Activated naive CD8-positive, alpha-beta T cell treated with anti-CD3 and anti-CD28 coated beads, Interleukin-2, amount 10 ng/mL, durations not matched to agents 7 days and 5 days (primary cell): ENCODE results near the gene CEP78. TPM values are rescaled to one million over a fixed set of nuclear protein-coding genes. Genes with fewer than 3 reads are reported as not detected.
A peak's percentile ranks its signal among the peaks of the same experiment; 100 is the strongest.

Experiments
- ATAC-seq: fragments of 150-1000 bp; cut with Tn5 transposase; one replicate; pipeline ENCODE4 v1.10.0; 2021; ENCODE audit warnings: low read depth, moderate library complexity
- POLR2A ChIA-PET: fragments of 350-600 bp; sonication (Branson Sonifier 250); formaldehyde crosslinking; loops from one replicate; lab custom pipeline; 2021; ENCODE audit warnings: antibody characterized with exemption; lab: Charles Lee
- DNase-seq: peaks from one replicate; pipeline ENCODE4 v3.0.0; 2021
- H3K27ac Mint-ChIP-seq: one replicate; pipeline ENCODE4 v1.8.0; 2022; ENCODE audit warnings: mild to moderate bottlenecking, mixed read lengths
- H3K27me3 Mint-ChIP-seq: one replicate; pipeline ENCODE4 v1.8.0; 2022; ENCODE audit warnings: mild to moderate bottlenecking, moderate library complexity, mixed read lengths
- H3K36me3 Mint-ChIP-seq: one replicate; pipeline ENCODE4 v1.8.0; 2021; ENCODE audit warnings: mild to moderate bottlenecking, mixed read lengths
- H3K4me1 Mint-ChIP-seq: one replicate; pipeline ENCODE4 v1.8.0; 2021; ENCODE audit warnings: mixed read lengths
- H3K4me3 Mint-ChIP-seq: one replicate; pipeline ENCODE4 v1.8.0; 2022; ENCODE audit warnings: mild to moderate bottlenecking, moderate library complexity, mixed read lengths
- H3K9me3 Mint-ChIP-seq: one replicate; pipeline ENCODE4 v1.8.0; 2021; ENCODE audit warnings: mixed read lengths
- total RNA-seq, 2 experiments: library from RNA; stranded (reverse); gene quantifications; one replicate each; pipeline ENCODE4 v1.2.3, GENCODE V29; 2021

CEP78 gene
- total RNA-seq, 2 experiments from 2014 or later: 48.9 to 54.8 TPM

DNA sequence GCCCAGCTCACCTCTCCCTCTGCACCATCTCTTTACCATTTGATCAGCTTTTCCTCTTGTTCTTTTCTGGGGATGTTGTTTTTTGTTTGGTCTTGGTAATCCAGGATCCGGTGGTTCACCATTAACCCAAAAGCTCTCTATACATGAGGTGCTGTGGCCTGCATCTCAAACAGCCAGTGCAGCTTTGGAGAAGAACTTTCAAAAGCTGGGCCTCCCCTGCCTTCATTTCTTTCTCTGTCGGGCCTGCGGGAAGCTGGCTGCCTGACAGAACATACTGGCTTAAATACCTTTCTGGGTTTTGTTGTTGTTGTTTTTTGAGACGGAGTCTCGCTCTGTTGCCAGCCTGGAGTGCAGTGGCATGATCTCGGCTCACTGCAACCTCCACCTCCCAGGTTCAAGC is 73.2 kb downstream of the CEP78 start:
- POLR2A ChIA-PET: interaction anchor here (4.7 kb wide), 1 partner anchor 12 kb away, joined by 22 read pairs; the partner anchor contains the start of gene PSAT1
- H3K9me3 Mint-ChIP-seq: no peaks in the 10 kb centered on the region
- H3K4me1 Mint-ChIP-seq: peaks cover 9% of the 10 kb centered on the region
- DNase-seq (no peak), ATAC-seq (no peak)
- H3K27ac Mint-ChIP-seq: no peak overlapping the region
- no peak overlapping the region for H3K4me3 Mint-ChIP-seq
- no peaks in the 10 kb centered on the region for H3K27me3 Mint-ChIP-seq
- H3K36me3 Mint-ChIP-seq: peaks cover 36% of the 10 kb centered on the region

DNA sequence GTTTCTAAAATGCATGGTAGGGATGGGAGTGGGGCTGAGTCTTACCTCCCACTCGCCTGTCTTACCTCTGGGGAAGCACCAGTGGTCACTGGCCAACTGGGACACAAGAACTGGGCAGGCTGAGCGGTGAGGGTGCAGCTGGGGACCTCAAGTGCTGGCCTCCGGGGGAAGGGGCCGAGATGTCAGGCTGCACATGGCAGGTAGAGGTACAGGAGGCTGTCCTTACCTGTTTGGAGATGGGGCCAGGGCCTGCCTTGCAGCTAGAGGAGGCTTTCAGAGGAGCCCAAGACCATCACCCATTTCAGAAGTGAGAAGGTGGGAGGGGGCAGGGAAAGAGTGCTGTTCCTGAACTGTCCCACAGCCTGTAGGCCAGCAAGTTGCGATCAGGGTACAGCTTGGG is 75.2 kb downstream of the CEP78 start:
- Mint-ChIP-seq H3K4me3 (no peak overlapping the region), H3K4me1 (peaks cover 6% of the 10 kb centered on the region), H3K27me3 (no peaks in the 10 kb centered on the region), H3K36me3 (peaks cover 27% of the 10 kb centered on the region), H3K9me3 (no peaks in the 10 kb centered on the region), H3K27ac (no peak overlapping the region)
- DNase-seq: no peak
- POLR2A ChIA-PET: interaction anchor here (4.7 kb wide), 1 partner anchor 14 kb away, joined by 22 read pairs; the partner anchor contains the start of gene PSAT1
- ATAC-seq: no peak

DNA sequence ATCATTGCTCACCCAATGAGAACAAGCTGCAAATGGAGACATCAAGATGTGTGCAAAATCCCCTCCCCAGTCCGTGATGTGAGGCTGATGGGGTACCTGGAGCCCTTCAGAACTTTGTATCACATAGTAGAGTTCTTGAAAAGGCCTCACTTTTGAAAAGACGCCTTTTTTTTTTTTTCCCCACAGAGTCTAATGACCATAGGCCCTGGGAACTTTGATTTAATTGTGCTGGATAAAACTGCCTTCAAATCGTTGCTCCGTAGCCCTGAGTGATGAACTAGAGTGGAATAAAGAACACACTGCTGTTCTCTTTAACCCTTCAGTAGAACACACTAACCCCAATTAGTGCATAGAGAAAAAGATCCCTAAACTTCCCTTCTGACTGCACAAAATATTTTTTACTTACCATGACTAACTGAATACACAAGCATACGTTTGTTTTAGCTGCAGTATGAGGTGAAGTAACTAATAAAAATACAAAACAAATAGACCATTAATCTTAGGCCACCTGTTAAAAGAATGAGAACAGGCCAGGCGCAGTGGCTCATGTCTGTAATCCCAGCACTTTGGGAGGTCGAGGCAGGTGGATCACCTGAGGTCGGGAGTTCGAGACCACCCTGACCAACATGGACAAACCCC is 76.1 kb downstream of the CEP78 start:
- no peak for DNase-seq
- H3K27ac Mint-ChIP-seq: no peak overlapping the region
- POLR2A ChIA-PET: interaction anchor here (0.6 to 1.4 kb wide), 3 partner anchors 12 to 15 kb away, joined by 3 to 6 read pairs (median 4); partner anchors contain the start of gene PSAT1
- H3K27me3 Mint-ChIP-seq: no peaks in the 10 kb centered on the region
- H3K36me3 Mint-ChIP-seq: peaks cover 34% of the 10 kb centered on the region
- ATAC-seq: no peak
- H3K4me3 Mint-ChIP-seq: no peak overlapping the region
- H3K9me3 Mint-ChIP-seq: no peaks in the 10 kb centered on the region
- peaks cover 6% of the 10 kb centered on the region for H3K4me1 Mint-ChIP-seq

DNA sequence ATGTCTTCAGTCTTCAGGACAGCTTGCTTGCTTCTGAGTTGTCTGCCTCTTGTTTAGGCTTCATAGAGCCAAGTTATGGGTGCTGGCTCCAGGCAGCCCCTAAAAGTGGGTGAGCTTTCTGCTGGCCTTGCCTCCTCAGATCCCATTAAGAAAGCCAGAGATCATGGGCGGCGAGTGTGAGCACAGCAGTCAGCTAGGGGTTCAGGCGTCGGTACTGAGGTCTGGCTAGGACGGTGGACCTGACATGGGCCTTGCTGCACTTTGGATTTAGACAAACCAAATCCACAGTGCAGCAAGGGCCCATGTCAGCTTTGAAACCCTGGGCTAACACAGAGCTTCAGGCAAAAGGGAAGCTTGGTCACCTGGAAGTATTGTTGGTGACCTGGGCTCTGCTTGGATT is 78.7 kb downstream of the CEP78 start:
- peaks cover 48% of the 10 kb centered on the region for H3K36me3 Mint-ChIP-seq
- H3K4me3 Mint-ChIP-seq: no peak overlapping the region
- POLR2A ChIA-PET: interaction anchor here (2.1 kb wide), 1 partner anchor 17 kb away, joined by 14 read pairs; the partner anchor contains the start of gene PSAT1
- DNase-seq (no peak), ATAC-seq (no peak)
- no peaks in the 10 kb centered on the region for H3K9me3 Mint-ChIP-seq
- no peak overlapping the region for H3K27ac Mint-ChIP-seq
- H3K27me3 Mint-ChIP-seq: no peaks in the 10 kb centered on the region
- peaks cover 4% of the 10 kb centered on the region for H3K4me1 Mint-ChIP-seq

DNA sequence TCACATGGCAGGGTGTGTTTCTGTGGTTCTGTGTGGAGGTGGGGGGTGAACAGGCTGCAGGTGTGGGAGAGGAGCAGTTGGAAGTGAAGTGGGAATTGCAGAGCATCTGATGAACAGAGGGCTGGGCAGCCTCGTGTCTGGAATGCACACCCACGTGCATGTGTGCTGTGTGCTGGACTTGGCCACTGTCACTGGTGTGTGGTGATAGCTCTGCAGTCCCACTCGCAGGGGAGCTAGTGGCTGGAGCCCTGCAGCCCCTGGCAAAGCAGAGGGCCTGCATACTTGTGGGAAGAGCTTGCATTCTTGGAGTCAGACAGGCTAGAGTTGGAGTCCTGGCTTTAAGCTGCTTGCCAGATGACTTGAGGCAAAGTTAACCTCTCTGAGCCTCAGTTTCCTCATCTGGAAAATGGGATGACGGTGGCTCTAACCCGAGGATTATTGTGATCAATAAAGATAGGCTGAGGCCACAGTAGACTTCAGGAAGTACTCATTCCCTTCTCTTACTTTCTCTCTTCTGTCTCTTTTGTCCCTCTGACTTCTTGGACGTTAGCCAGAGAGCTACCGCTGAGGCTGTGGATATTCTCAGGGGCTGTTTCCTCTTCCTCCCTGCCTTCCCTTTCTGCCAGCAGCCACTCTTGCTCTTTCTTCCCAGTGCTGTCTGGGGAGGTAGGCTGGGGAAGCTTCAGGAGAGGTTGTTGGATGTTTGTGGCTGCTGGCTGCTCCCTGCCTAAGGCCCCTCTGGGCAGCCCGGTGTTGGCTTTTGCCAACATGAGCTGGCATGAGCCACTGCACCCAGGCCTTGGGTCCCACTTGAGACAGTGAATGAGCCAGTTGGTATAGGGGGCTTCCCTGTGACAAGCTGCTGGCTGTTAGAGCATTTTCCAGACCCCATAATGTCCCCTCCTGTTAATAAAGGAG is 79.3 kb downstream of the CEP78 start:
- no peak overlapping the region for H3K4me3 Mint-ChIP-seq
- no peaks in the 10 kb centered on the region for H3K27me3 Mint-ChIP-seq
- POLR2A ChIA-PET: interaction anchor here (2.1 kb wide), 1 partner anchor 18 kb away, joined by 14 read pairs; the partner anchor contains the start of gene PSAT1
- DNase-seq (no peak), ATAC-seq (no peak)
- peaks cover 53% of the 10 kb centered on the region for H3K36me3 Mint-ChIP-seq
- H3K27ac Mint-ChIP-seq: no peak overlapping the region
- H3K9me3 Mint-ChIP-seq: no peaks in the 10 kb centered on the region
- H3K4me1 Mint-ChIP-seq: peaks cover 2% of the 10 kb centered on the region

DNA sequence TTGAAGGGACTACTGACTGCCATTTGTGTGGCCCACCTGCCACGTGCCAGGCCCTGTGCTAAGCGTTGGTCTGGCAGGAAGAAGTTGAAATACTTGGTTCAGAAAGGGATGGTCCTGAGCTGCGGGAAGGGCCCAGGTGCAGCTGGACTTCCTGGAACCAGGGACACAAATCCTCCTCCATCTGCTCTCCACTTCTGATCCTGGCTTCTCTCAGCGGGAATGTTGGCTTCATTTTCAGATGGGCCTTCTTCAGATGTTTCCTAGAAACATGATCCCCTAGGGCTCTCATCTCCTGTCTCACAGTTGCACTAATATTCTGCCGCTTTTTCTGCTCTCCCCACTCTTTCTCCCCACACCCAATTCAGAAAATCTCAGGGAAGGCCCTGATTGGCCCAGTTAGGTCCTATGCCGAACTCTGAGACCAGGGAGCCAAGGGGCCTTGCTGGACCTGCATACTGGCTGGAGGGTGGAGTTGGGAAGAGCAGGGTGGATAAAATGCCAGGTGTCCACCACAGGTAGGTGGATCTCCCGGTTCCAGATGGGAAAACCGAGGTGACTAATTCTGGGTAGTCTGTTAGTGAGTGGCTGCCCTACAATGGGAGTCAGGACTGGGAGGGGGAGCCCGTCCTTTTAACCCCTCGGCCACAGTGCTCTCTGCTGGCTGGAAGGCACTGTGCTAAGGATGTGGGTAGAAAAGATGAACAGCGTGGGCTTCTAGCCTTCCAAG is 80.5 kb downstream of the CEP78 start:
- peak; percentile 31 for ATAC-seq
- POLR2A ChIA-PET: interaction anchor here (2.1 kb wide), 1 partner anchor 19 kb away, joined by 14 read pairs; the partner anchor contains the start of gene PSAT1

DNA sequence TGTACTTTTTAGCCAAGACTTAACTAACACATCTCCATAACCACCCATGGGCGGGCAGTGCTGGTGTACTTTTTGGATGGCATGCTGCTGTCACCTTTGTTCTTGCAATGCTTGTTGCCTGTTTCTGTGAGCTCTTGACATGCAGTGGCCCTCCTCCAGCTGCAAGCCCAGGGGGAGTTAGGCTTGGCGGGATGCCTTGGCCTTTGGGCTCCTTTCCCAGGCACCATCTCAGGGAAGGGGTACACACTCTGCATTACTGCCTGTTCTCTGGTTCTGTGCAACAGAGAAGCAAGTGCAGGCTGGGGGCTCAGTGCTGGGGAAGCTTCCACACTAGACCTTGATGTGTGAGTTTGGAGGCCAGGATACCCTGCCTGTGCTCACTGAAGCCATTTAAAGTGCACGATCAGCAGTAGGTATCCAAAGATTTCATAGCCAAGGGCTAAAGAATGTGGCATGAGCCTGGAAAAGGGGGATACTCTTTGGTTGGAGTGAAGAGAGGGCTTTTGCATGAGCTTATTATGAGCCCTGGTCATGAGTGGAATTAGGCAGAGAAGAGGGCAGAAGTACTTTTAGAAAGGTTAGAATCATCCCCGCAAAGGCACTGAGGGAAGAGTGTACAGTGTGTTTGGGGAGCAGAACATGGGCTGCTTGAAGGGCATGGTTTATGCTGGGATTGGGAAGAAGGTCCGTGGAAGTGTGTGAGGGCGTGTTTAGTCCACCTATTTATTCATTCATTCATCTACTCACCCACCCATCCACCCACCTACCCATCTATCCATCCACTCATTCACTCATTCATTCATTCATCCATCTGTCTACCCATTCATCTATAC is 83.5 kb downstream of the CEP78 start:
- Mint-ChIP-seq H3K4me3 (no peak overlapping the region), H3K4me1 (peaks cover 2% of the 10 kb centered on the region), H3K36me3 (peaks cover 59% of the 10 kb centered on the region), H3K27ac (no peak overlapping the region), H3K9me3 (no peaks in the 10 kb centered on the region), H3K27me3 (no peaks in the 10 kb centered on the region)
- POLR2A ChIA-PET: no interaction called here
- DNase-seq (no peak), ATAC-seq (no peak)

More for the DNA sequence above, 80.5 kb downstream of the CEP78 start:
- Mint-ChIP-seq H3K36me3 (peaks cover 62% of the 10 kb centered on the region), H3K27me3 (no peaks in the 10 kb centered on the region), H3K9me3 (no peaks in the 10 kb centered on the region), H3K4me3 (no peak overlapping the region), H3K4me1 (peaks cover 2% of the 10 kb centered on the region), H3K27ac (no peak overlapping the region)
- no peak for DNase-seq

DNA sequence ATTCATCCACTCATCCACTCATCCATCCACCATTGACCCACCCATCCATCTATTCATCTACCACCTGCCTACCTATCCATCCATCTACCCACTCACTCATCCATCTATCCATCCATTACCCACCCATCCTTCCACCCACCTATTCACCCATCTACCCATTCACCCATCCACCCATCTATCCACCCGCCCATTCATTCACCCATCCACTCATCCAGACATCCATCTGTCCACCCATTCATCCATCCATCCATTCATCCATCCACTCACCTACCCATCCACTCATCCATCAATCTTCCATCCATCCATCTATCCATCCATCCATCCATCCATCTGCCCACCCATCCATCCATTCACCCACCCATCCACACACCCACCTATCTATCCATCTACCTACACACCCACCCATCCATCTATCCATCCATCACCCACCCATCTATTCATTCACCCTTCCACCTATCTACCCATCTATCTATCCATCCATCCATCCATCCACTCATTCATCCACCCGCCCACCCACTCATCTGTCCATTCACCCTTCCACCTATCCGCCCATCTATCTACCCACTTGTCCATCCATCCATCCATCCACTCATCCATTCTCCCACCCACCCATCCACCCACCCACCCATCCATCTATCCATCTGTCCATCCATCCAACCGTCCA is 84.3 kb downstream of the CEP78 start:
- DNase-seq (no peak), ATAC-seq (no peak)
- Mint-ChIP-seq H3K36me3 (peaks cover 59% of the 10 kb centered on the region), H3K27me3 (no peaks in the 10 kb centered on the region), H3K4me3 (no peak overlapping the region), H3K27ac (no peak overlapping the region), H3K4me1 (peaks cover 3% of the 10 kb centered on the region), H3K9me3 (no peaks in the 10 kb centered on the region)
- POLR2A ChIA-PET: no interaction called here

DNA sequence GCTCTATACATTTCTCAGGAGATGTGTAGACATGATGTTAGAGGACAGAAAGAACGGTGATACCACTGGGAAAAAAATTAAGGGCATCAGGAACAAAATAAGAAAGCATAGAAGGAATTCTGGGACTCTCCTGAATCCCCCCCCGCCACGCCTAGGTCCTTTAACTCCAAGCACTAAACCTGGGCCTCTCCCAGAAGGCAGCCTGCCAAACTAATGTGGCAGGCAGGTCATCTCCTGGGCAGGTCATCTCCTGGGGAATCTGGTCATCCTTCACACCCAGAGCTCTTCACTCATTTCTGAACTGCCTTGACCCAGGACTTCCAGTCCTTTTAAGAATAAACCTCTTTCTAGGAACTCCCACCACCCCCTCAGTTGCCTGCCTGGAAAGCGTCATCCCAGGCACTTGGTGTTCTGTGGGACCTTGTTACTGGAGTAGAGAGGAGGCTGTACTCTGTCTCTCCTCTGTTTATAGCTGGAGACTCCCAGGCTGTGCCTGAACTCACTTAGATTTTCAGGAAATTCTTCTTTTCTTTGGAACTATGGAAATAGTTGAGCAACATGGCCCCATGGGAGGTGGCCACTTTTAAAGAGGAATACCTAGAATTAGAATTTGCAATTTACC is 85.1 kb downstream of the CEP78 start:
- H3K27ac Mint-ChIP-seq: no peak overlapping the region

DNA sequence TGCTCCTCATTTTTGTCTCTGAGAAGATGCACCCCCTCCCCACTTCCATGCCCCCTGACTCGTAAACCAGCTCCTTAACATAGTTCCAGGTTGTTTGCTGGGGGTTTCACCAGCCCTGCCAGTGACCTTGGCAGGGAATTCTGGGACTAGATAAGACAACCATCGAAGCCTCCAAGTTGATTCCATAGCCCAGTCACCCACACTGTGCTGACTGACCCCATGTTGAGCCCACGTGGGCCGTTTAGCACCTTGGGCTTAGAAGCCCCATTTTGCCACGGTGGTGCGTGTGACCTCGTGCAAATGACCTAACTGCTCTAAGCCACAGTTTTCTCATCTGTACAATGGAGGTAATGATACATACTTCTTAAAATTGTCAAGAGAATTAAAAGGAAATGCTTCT is 85.6 kb downstream of the CEP78 start:
- ATAC-seq (no peak), DNase-seq (no peak)
- peaks cover 10% of the 10 kb centered on the region for H3K4me1 Mint-ChIP-seq
- peaks cover 66% of the 10 kb centered on the region for H3K36me3 Mint-ChIP-seq
- no peak overlapping the region for H3K4me3 Mint-ChIP-seq
- H3K27me3 Mint-ChIP-seq: no peaks in the 10 kb centered on the region
- POLR2A ChIA-PET: no interaction called here
- no peaks in the 10 kb centered on the region for H3K9me3 Mint-ChIP-seq
- no peak overlapping the region for H3K27ac Mint-ChIP-seq

More for the DNA sequence above, 85.1 kb downstream of the CEP78 start:
- POLR2A ChIA-PET: no interaction called here
- no peak overlapping the region for H3K4me3 Mint-ChIP-seq
- no peaks in the 10 kb centered on the region for H3K27me3 Mint-ChIP-seq
- no peaks in the 10 kb centered on the region for H3K9me3 Mint-ChIP-seq
- ATAC-seq (no peak), DNase-seq (no peak)
- peaks cover 65% of the 10 kb centered on the region for H3K36me3 Mint-ChIP-seq
- peaks cover 10% of the 10 kb centered on the region for H3K4me1 Mint-ChIP-seq

DNA sequence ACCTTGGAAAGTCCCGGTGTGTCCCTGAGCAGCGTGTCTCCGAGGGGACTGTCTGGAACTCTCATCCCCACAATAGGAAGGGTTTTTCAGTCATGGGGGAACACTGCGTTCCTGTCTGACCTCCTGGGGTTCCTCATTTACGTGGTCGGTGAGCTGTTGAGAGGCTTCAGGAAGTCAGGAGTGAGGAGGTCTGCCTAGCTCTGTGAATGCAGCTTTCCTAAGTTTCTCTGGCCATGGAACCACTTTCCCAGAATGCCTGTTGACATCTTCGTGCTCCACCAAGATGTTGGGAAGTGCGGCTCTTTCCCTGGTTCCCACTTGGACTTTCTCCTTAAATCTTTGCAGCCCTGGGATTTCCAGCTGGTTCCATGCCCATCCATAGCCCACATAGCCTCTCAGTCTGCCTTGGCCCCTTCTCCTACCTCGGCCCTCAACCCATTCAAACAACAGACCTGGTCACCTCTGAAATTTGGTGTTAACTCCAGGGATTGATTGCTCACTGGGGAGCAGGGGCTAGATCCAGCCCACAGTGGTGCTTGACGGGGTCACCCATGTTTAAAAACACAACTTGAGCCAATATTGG is 88.3 kb downstream of the CEP78 start:
- Mint-ChIP-seq H3K4me1 (peaks cover 10% of the 10 kb centered on the region), H3K4me3 (no peak overlapping the region), H3K36me3 (peaks cover 56% of the 10 kb centered on the region), H3K27me3 (no peaks in the 10 kb centered on the region), H3K27ac (no peak overlapping the region), H3K9me3 (no peaks in the 10 kb centered on the region)
- POLR2A ChIA-PET: interaction anchor here (0.7 kb wide), 2 partner anchors 27 to 87 kb away, joined by 3 read pairs; partner anchors contain the start of gene PSAT1
- DNase-seq (no peak), ATAC-seq (no peak)
